Measurements from ENCODE around the gene DDX54.
"Not testable (repeated sequence)": the region's sequence is repeated elsewhere in the genome, so short reads cannot be mapped to it uniquely, and the experiment has no call there.

The DDX54 gene

GRCh38 chr12:113138826-113139225, 46.5 kb downstream of the DDX54 start:
- FAIRE-seq: no peak

GRCh38 chr12:113137861-113138783, 47.2 kb downstream of the DDX54 start:
- FAIRE-seq: no peak

DNA sequence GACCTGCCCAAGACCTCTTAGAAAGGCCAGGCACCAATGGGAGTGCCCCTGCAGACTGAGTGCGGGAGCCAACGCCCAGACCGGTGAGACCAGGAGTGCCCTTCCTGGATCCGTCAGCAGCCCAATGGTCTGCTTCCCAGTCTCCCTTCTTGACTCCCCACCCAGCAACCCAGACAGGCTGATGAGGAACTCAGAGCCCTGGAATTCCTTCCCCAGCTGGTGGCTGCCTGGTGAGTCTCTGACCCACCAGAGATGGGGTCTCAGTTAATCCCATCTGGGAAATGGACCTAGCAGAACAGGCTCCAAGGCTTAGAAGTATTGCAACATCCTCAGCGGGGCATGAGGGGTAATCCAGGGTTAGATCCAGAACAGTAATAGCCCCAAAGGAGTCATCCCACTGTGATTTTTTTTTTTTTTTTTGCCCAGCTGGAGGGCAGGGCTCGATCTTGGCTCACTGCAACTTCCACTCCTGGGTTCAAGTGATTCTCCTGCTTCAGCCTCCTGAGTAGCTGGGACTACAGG, 48.2 kb downstream of the DDX54 start:
- FAIRE-seq: no peak

- FAIRE-seq: no peak
Measured at GRCh38 chr12:113136128-113136989, 48.9 kb downstream of the DDX54 start.

DNA sequence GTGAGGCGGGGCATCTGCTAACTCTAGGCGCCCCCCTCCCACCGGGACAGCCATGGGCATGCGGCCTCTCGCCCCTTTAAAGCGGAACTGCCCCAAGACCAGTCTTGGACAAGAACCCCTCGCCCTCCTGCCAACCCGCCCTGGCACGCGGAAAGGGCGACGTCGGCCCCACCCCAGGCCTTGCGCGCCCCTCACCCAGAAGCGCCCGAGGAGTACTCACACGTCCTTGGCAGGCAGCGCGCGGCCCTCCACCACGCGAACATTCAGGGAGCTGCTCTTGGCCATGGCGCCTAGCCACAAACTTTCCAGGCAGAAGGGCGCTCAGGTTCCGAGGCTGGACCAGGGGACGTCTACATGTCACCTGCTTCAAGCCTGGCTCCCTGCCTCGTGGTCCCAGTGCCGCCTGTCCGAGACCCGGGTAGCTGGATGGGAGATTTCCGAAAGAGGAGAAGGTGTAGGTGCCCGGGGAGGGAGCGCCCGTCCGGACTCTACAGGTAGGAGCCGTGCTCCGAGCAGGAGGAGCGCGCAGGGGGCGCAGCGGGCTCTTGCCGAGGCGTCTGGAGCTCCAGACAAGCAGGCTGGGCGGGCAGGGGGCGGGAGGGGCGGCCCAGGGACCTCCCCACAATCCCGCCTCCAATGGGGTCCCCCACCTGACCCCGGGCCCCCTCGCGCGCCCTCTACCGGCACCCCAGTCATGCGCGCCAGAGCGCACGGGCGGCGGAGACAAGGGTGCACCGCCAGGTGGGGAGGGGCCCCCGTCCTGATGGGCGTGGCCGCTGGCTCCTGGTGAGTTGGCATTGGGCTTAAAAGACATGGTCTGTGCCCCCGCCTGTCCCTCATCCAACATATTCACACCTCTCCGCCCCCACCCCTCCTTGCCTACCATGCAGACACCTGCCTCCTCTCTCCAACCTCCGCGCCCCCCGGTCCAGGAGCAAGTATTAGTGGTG, 49.8 kb downstream of the DDX54 start, which contains the start of gene RASAL1:
RASAL1 (minus strand) TSS at position 584 of the 950 bp plus-strand sequence; CDS start at position 285, 299 bp downstream.
- FAIRE-seq: no peak

DNA sequence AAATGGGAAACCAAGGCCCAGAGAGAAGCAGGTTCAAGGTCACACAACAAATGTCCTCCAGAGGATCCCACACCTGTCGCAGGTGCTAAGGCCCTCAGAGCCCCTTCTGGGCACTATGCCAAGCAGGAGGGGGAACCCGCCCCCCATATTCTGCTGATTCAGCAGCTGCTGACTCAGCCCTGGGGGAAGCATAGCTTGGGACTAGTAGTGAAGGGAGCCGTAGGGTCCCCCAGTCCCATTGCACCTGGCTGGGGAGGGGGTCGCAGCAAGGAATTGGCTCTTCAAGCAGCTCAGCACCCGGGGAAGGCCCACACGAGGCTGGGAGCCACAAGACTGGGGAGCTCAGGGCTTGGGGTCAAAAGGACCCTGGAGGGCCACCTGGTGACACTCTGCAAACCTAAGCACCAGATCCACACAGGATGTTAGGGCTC, 50.7 kb downstream of the DDX54 start:
- FAIRE-seq: no peak

- no peak for FAIRE-seq
Measured at GRCh38 chr12:113134071-113134470, 51.2 kb downstream of the DDX54 start.

- no peak for FAIRE-seq
Measured at GRCh38 chr12:113133666-113134065, 51.6 kb downstream of the DDX54 start.

DNA sequence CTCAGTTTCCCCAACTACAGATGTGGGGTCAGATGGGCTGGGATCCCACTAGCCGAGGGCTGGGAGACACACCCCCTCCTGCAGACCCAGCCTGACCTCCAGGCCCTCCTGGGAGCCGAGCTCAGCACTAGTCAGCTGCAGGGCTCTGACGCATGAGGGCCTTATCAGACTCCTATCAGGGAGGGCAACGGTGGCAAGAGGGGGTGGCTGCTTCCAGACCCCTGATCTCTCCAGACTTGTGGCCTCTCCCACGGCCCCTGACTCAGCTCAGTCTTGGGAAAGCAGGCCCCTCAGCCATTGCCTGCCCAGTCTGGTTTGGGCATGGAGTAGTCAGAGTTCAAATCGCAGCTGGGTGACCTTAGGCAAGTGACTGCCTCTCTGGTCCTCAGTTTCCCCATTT, 52.2 kb downstream of the DDX54 start:
- FAIRE-seq: no peak

- FAIRE-seq: no peak
Measured at GRCh38 chr12:113131556-113131955, 53.7 kb downstream of the DDX54 start.

GRCh38 chr12:113130457-113131135, 54.7 kb downstream of the DDX54 start:
- FAIRE-seq: no peak

- no peak for FAIRE-seq
Measured at GRCh38 chr12:113129664-113130456, 55.4 kb downstream of the DDX54 start.

DNA sequence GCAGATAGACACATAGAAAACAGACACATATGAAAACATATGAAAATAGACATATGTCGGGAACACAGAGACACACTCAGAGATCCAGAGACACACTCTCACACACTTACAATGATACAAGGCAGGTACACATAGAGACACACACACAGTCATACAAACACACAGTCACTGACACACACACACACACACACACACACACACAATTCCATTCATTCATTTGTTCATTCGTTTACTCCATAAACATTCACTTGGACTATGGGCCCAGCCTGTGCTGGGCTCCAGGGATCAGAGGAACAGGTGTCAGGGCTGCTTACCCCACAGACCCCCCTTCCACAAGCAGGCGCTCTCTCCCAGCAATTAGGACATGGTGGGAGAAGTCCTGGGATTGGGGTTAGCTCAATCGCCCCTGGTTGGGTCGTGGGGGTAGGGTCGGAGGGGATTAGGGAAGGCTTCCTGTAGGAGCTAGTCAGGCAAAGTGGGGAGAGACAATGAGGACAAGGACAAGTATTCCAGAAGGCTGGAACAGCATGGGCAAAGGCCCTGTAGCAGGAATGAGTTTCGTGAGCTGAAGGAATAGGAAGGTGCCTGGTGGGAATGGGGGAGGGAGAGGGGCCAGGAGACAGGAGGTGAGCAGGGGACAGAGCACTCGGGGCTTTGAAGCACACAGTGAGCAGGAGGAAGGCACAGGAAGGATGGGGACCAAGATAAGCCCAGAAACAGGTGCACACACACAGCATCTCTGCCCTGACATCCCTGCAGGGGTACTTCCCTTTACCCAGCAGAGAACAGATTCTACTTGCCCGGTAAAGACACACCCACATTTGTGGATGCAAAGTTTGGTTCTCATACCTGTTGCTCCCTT, 56.2 kb downstream of the DDX54 start:
- FAIRE-seq: no peak

DNA sequence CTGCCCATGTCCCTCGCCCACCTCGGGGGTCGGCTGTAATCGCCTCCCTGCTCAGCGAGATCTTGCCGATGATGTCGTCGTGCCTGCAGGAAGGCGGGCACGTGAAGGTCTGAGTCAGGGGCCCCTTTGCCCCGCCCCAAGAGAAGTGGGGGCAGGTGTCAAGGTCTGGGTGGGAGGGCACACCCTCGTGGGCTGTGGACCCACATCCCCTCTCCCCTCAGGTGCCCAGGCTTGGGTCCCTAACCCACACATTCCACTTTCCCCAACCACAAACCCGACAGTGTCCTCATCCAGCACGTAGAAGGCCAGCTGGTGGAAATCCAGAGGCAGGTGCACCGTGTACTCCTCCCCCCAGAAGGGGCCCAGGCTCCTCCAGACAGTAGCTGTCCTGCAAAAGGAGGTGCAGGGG, 57.5 kb downstream of the DDX54 start:
- no peak for FAIRE-seq

GRCh38 chr12:113120670-113121370, 64.5 kb downstream of the DDX54 start:
- FAIRE-seq: no peak

- FAIRE-seq: no peak
Measured at GRCh38 chr12:113119980-113120669, 65.2 kb downstream of the DDX54 start.

GRCh38 chr12:113118142-113118541, 67.1 kb downstream of the DDX54 start:
- FAIRE-seq: no peak

DNA sequence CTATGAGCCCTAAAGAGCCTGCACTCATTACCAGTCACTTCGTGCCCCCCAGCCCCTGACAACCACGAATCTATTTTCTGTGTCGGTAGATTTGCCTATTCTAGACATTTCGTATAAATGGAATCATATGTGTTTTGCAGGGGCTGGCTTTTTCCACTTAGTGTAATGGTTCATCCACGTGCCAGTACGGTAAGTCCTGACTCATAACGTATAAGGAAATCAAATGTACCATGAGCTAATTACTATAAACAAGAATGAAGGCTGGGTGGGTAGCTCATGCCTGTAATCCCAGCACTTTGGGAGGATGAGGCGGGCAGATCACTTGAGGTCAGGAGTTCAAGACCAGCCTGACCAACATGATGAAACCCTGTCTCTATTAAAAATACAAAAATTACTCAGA, 67.6 kb downstream of the DDX54 start:
- not testable (repeated sequence) for FAIRE-seq
